HG03175 (cell line): ENCODE results near the gene DMPK.

ENCODE experiments used
- ATAC-seq: cut with Tn5 transposase; IDR thresholded peaks from one replicate; pipeline ENCODE4 v1.9.1; 2021; ENCODE audit warnings: mild to moderate bottlenecking, moderate library complexity; ENCODE audit not compliant: unreplicated experiment

DMPK gene

GRCh38 chr19:45770192-45771101 is 11.8 kb downstream of the DMPK start:
- ATAC-seq, result peak; percentile 61

GRCh38 chr19:45769821-45770191 is 12.5 kb downstream of the DMPK start:
- no peak for ATAC-seq

- ATAC-seq, result peak; percentile 48
Observed at GRCh38 chr19:45768984-45769782, 13.1 kb downstream of the DMPK start, which contains the start of gene SIX5. TSS of gene SIX5 (minus strand) at chr19:45769252. CDS start at chr19:45768844, 408 bp downstream.

- ATAC-seq, result no peak
Observed at GRCh38 chr19:45768655-45768983, 13.7 kb downstream of the DMPK start.

DNA sequence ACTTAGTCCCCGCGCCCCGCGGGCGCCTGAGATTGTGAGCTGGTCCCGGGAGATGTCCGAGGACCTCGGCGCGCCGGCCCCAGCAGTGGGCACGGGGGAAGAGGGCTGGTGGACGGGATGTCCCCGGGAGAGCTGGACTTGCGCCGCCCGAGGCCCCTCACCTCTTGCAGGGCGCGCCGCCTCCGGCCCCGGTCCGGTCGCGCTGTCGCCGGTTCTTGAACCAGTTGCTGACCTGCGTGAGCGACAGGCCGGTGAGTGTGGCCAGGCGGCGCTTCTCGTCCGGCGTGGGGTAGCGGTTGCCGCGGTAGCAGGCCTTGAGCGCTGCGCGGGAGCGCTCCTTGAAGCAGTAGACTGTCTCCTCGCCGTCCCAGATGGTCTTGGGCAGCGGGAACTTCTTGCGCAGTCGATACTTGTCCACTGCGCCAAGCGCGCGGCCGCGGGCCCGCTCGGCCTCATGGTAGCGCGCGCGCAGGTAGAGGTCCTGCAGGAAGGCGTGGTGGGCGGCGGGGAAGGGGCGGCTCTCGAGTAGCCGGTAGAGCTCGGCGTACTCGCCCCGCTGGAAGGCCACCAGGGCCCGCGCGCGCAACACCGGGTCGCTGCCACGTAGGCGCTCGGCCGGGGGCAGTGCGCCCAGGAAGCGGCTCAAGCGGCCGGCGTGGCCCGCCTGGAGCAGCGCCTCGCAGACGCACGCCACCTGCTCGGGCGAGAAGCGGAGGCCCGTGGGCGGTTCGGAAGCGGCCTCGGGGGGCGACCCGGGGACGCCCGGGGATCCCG is 14.2 kb downstream of the DMPK start:
- ATAC-seq, result no peak

- no peak for ATAC-seq
Observed at GRCh38 chr19:45767410-45767880, 14.8 kb downstream of the DMPK start.

- ATAC-seq, result no peak
Observed at GRCh38 chr19:45766869-45767346, 15.4 kb downstream of the DMPK start.

- ATAC-seq, result no peak
Observed at GRCh38 chr19:45766296-45766868, 15.9 kb downstream of the DMPK start.

DNA sequence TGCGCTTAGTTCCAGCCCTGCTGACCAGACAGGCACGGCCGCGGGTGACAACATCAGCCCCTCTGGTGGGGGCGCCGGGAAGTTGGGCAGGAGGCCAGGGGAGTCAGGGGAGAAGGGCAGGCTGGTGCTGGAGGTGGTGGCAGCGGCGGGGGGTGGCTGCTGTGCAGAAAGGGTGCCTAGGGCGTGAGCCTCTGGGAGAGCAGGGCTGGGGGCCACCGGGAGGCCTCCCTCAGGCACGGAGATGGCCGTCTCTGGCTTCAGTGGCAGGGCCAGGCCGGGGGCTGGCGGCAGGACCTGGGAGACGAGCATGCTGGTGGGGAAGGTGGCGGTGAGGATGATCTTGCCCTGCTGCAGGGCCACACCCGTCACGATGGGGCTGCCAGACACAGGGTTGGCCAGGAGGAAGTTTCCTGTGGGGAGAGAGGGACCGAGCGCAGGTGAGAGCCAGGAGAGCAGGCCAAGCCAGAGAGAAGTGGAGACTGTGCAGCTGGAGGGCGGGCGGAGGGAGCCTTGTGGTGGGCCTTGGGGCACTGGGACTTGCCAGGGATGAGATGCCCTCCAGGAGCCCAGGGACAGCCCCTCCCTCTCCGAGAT is 16.5 kb downstream of the DMPK start:
- no peak for ATAC-seq

- ATAC-seq, result no peak
Observed at GRCh38 chr19:45764945-45765701, 17.2 kb downstream of the DMPK start.

DNA sequence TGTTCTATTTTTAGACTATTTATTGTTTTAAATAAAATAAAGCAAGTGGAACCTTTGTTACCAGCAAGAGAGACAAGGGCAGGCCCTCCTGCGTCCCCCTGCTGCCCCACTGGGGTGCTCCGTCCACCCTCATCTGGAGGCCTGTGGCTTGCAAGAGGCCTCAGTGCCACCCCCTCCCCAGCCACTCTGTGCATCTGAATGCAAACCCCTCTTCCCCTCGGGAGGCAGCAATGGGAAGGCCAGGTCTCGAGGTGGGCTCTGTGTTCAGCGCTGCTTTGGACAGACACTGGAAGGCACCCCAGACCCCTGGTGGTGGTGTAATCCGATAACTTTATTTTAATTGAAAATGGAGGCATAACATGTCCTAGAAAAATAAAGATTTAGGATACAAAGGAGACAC is 17.8 kb downstream of the DMPK start:
- no peak for ATAC-seq

- ATAC-seq, result no peak
Observed at GRCh38 chr19:45763691-45764294, 18.5 kb downstream of the DMPK start.

- no peak for ATAC-seq
Observed at GRCh38 chr19:45762870-45763631, 19.2 kb downstream of the DMPK start.

GRCh38 chr19:45761714-45762113 is 20.6 kb downstream of the DMPK start:
- ATAC-seq, result no peak

GRCh38 chr19:45758921-45759320 is 23.4 kb downstream of the DMPK start:
- no peak for ATAC-seq

GRCh38 chr19:45757695-45758094 is 24.6 kb downstream of the DMPK start:
- ATAC-seq, result no peak

GRCh38 chr19:45754323-45754722 is 28.0 kb downstream of the DMPK start:
- ATAC-seq, result no peak

DNA sequence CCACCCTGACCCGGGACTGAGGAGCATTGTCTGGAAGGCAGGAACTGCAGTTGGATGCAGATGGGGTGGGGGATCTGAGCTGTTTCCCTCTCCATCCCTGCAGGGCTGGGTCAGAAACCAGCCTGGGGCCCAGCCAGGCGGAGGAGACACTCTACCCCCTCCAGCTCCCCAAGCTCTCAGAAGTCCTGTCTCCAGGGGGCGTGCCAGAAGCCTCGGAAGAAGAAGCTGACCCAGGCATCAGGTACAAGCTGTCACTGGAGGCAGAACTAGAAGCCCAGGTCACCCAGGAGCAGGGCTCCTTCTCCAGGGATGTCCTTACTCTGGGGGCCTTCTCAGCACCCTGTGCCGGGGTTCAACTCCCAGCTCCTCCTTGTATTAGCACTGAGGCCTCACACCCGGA is 28.7 kb downstream of the DMPK start:
- no peak for ATAC-seq
